CD14-positive monocyte (primary cell): Measurements from ENCODE around the gene TEX36. TPM values are rescaled to one million over a fixed set of nuclear protein-coding genes. Genes with fewer than 3 reads are reported as not detected.

ENCODE experiments used
- DNase-seq, 3 donors: peaks; one replicate each; pipeline ENCODE4 v3.0.0-alpha.2; 2011 to 2022
- H2AFZ ChIP-seq: 2 replicates; pipeline ENCODE4 v1.6.0; 2012; ENCODE audit warnings: mild to moderate bottlenecking, low read depth, low read length, inconsistent platforms; ENCODE audit not compliant: insufficient read depth, poor library complexity, severe bottlenecking
- H3K27ac ChIP-seq, 2 donors: 1 replicate in 1 of 2; 2 replicates in 1 of 2; pipeline ENCODE4 v1.5.1; 2012 to 2013; ENCODE audit warnings: low read length in 2 of 2, control low read depth in 1 of 2, inconsistent platforms in 1 of 2, low read depth in 1 of 2, mild to moderate bottlenecking in 1 of 2
- H3K27me3 ChIP-seq, 2 donors: one replicate each; pipeline versions ENCODE4 v1.6.0 to v1.6.1; 2011 to 2013; ENCODE audit warnings: low read length in 2 of 2; ENCODE audit not compliant: control insufficient read depth in 2 of 2, insufficient read depth in 2 of 2
- H3K36me3 ChIP-seq, 2 donors: replicated peaks in 1 of 2; 1 replicate in 1 of 2; 2 replicates in 1 of 2; pipeline versions ENCODE4 v1.5.1 to v1.6.1; 2012 to 2013; ENCODE audit warnings: low read length in 2 of 2, control low read depth in 1 of 2, inconsistent platforms in 1 of 2, mild to moderate bottlenecking in 1 of 2; ENCODE audit not compliant: insufficient read depth in 2 of 2, control insufficient read depth in 1 of 2
- H3K4me1 ChIP-seq, 2 donors: 1 replicate in 1 of 2; 2 replicates in 1 of 2; pipeline versions ENCODE4 v1.5.1 to v1.6.1; 2012 to 2013; ENCODE audit warnings: low read length in 2 of 2, control low read depth in 1 of 2, inconsistent platforms in 1 of 2, mild to moderate bottlenecking in 1 of 2, moderate library complexity in 1 of 2; ENCODE audit not compliant: insufficient read depth in 2 of 2, control insufficient read depth in 1 of 2
- H3K4me2 ChIP-seq: replicated peaks from 2 replicates; pipeline ENCODE3; 2012; ENCODE audit warnings: low read length, moderate library complexity, mild to moderate bottlenecking; ENCODE audit not compliant: poor library complexity, severe bottlenecking; ENCODE audit errors: extremely low read depth
- H3K4me3 ChIP-seq, 3 experiments: fragments of 200-600 bp in 1 of 3; sonication (generic) in 1 of 3; replicated peaks in 1 of 3; 1 replicate in 2 of 3; 2 replicates in 1 of 3; pipeline ENCODE4 v1.5.1; 2011 to 2013; ENCODE audit warnings: low read length in 3 of 3, mild to moderate bottlenecking in 3 of 3, control low read depth in 2 of 3, low read depth in 2 of 3, inconsistent platforms in 1 of 3, moderate library complexity in 1 of 3
- H3K79me2 ChIP-seq: 2 replicates; pipeline ENCODE4 v1.6.0; 2012; ENCODE audit warnings: mild to moderate bottlenecking, control low read depth, inconsistent platforms, low read length, moderate library complexity; ENCODE audit not compliant: insufficient read depth
- H3K9ac ChIP-seq: 2 replicates; pipeline ENCODE4 v1.6.0; 2017; ENCODE audit warnings: low read length, mild to moderate bottlenecking; ENCODE audit not compliant: insufficient read depth, poor library complexity, severe bottlenecking
- H3K9me3 ChIP-seq, 2 donors: replicated peaks in 1 of 2; 1 replicate in 1 of 2; 2 replicates in 1 of 2; pipeline versions ENCODE4 v1.5.1 to v1.6.1; 2012 to 2013; ENCODE audit warnings: low read length in 2 of 2, control low read depth in 1 of 2; ENCODE audit not compliant: control insufficient read depth in 1 of 2, insufficient read depth in 1 of 2
- H4K20me1 ChIP-seq: 2 replicates; pipeline ENCODE4 v1.6.0; 2012; ENCODE audit warnings: mild to moderate bottlenecking, low read length, control low read depth, moderate library complexity; ENCODE audit not compliant: insufficient read depth
- H3K27ac Mint-ChIP-seq, 7 donors: one replicate each; pipeline ENCODE4 v1.8.0; 2020; ENCODE audit warnings: mild to moderate bottlenecking in 7 of 7, mixed read lengths in 7 of 7, moderate library complexity in 6 of 7, inconsistent platforms in 2 of 7
- H3K27me3 Mint-ChIP-seq, 3 donors: one replicate each; pipeline ENCODE4 v1.8.0; 2021 to 2022; ENCODE audit warnings: low read depth in 3 of 3, mild to moderate bottlenecking in 3 of 3, mixed read lengths in 3 of 3, moderate library complexity in 3 of 3, inconsistent platforms in 1 of 3
- H3K36me3 Mint-ChIP-seq, 2 donors: one replicate each; pipeline ENCODE4 v1.8.0; 2020; ENCODE audit warnings: mixed read lengths in 2 of 2, inconsistent platforms in 1 of 2, mild to moderate bottlenecking in 1 of 2
- H3K4me1 Mint-ChIP-seq: one replicate; pipeline ENCODE4 v1.8.0; 2020; ENCODE audit warnings: mild to moderate bottlenecking, mixed read lengths
- H3K4me3 Mint-ChIP-seq, 2 donors: one replicate each; pipeline ENCODE4 v1.8.0; 2020; ENCODE audit warnings: mild to moderate bottlenecking in 2 of 2, mixed read lengths in 2 of 2, moderate library complexity in 1 of 2
- H3K9me3 Mint-ChIP-seq, 7 donors: one replicate each; pipeline ENCODE4 v1.8.0; 2020 to 2022; ENCODE audit warnings: mixed read lengths in 7 of 7, mild to moderate bottlenecking in 6 of 7, moderate library complexity in 6 of 7, inconsistent platforms in 2 of 7
- CTCF ChIP-seq: fragments of 200-600 bp; IDR thresholded peaks from one replicate; pipeline ENCODE4 v1.8.0; 2022; ENCODE audit warnings: antibody characterized with exemption, mild to moderate bottlenecking
- WGBS: methylation state at CpG from one replicate; pipeline ENCODE4 v1.1.5; 2013; ENCODE audit warnings: missing lambda C conversion rate; ENCODE audit not compliant: insufficient coverage; 5-methylcytosine and 5-hydroxymethylcytosine counted together
- intact Hi-C, 2 donors: fragments of 100-400 bp; cut with micrococcal nuclease; formaldehyde crosslinking; loops; one replicate each; pipeline versions ENCODE4 v1.15.0 to v1.15.1; 2023
- polyA plus RNA-seq, 3 donors: library from polyadenylated mRNA; depleted of rRNA in 1 of 3; unstranded in 2 of 3; stranded (reverse) in 1 of 3; fragments of 300-500 nt in 2 of 3; fragments of >200 nt in 1 of 3; fragmentation: Illumina TruSeq in 2 of 3; gene quantifications; 1 replicate in 2 of 3; 2 replicates in 1 of 3; pipeline ENCODE4 v1.2.3, GENCODE V29; 2012 to 2021

TEX36 gene
- polyA plus RNA-seq, 3 donors: not detected

GRCh38 chr10:125638555-125638954 is 44.4 kb downstream of the TEX36 start:
- no peaks in the 10 kb centered on the region for H3K36me3 ChIP-seq
- Mint-ChIP-seq H3K27me3 (peaks cover 0 to 6% (median 6%) of the 10 kb centered on the region in 3 donors), H3K36me3 (no peaks in the 10 kb centered on the region), H3K4me3 (no peak overlapping the region), H3K9me3 (peaks cover 0 to 8% (median 0%) of the 10 kb centered on the region in 7 donors), H3K4me1 (no peaks in the 10 kb centered on the region), H3K27ac (no peak overlapping the region)
- H3K4me1 ChIP-seq: no peaks in the 10 kb centered on the region
- no peak for DNase-seq
- H4K20me1 ChIP-seq: no peaks in the 10 kb centered on the region
- intact Hi-C loops: no loop called here
- no peak overlapping the region for H3K4me2 ChIP-seq
- H3K9me3 ChIP-seq: no peaks in the 10 kb centered on the region
- no peak overlapping the region for H2AFZ ChIP-seq
- H3K27me3 ChIP-seq: no peaks in the 10 kb centered on the region
- TF ChIP-seq CTCF: no peak
- no peak overlapping the region for H3K27ac ChIP-seq
- no peaks in the 10 kb centered on the region for H3K79me2 ChIP-seq
- WGBS: 70% methylated on average over 6 of the region's 7 CpGs
- H3K9ac ChIP-seq: no peak overlapping the region
- no peak overlapping the region for H3K4me3 ChIP-seq

GRCh38 chr10:125637496-125637895 is 45.5 kb downstream of the TEX36 start:
- no peaks in the 10 kb centered on the region for H3K36me3 ChIP-seq
- H3K36me3 Mint-ChIP-seq: no peaks in the 10 kb centered on the region
- no peaks in the 10 kb centered on the region for H3K9me3 ChIP-seq
- H3K9me3 Mint-ChIP-seq: peaks cover 0 to 5% (median 0%) of the 10 kb centered on the region in 7 donors
- no peak for DNase-seq
- H3K27ac ChIP-seq: no peak overlapping the region
- H3K9ac ChIP-seq: no peak overlapping the region
- H4K20me1 ChIP-seq: no peaks in the 10 kb centered on the region
- WGBS: 84% methylated on average over 6 of the region's 6 CpGs
- H2AFZ ChIP-seq: no peak overlapping the region
- no peak overlapping the region for H3K27ac Mint-ChIP-seq
- TF ChIP-seq CTCF: no peak
- intact Hi-C loops: no loop called here
- peaks cover 0 to 6% (median 3%) of the 10 kb centered on the region in 3 donors for H3K27me3 Mint-ChIP-seq
- no peaks in the 10 kb centered on the region for H3K79me2 ChIP-seq
- no peak overlapping the region for H3K4me3 Mint-ChIP-seq
- no peaks in the 10 kb centered on the region for H3K4me1 Mint-ChIP-seq
- no peaks in the 10 kb centered on the region for H3K4me1 ChIP-seq
- H3K4me2 ChIP-seq: no peak overlapping the region
- H3K4me3 ChIP-seq: no peak overlapping the region
- H3K27me3 ChIP-seq: no peaks in the 10 kb centered on the region
